Activated naive CD8-positive, alpha-beta T cell treated with anti-CD3 and anti-CD28 coated beads, Interleukin-2, amount 50 U/mL, for 24 hours (primary cell): ENCODE data around the gene AGMAT.

Source experiments
- ATAC-seq: fragments of 150-1000 bp; cut with Tn5 transposase; one replicate; pipeline ENCODE4 v1.10.0; 2021
- DNase-seq: peaks from one replicate; pipeline ENCODE4 v3.0.0; 2021
- H3K27ac Mint-ChIP-seq: one replicate; pipeline ENCODE4 v1.8.0; 2021; ENCODE audit warnings: mild to moderate bottlenecking, mixed read lengths
- H3K27me3 Mint-ChIP-seq: one replicate; pipeline ENCODE4 v1.8.0; 2021; ENCODE audit warnings: mixed read lengths
- H3K36me3 Mint-ChIP-seq: one replicate; pipeline ENCODE4 v1.8.0; 2021; ENCODE audit warnings: low read depth, mixed read lengths
- H3K4me1 Mint-ChIP-seq: one replicate; pipeline ENCODE4 v1.8.0; 2021; ENCODE audit warnings: mixed read lengths
- H3K4me3 Mint-ChIP-seq: one replicate; pipeline ENCODE4 v1.8.0; 2021; ENCODE audit warnings: mild to moderate bottlenecking, moderate library complexity, mixed read lengths
- H3K9me3 Mint-ChIP-seq: one replicate; pipeline ENCODE4 v1.8.0; 2021; ENCODE audit warnings: mixed read lengths

AGMAT gene

GRCh38 chr1:15584489-15585363 lies at the start of gene AGMAT:
TSS of gene AGMAT (minus strand) at chr1:15585051. CDS start at chr1:15584967, 84 bp downstream.
- H3K4me3 Mint-ChIP-seq, result peak within 1 kb of the TSS; percentile 84
- no peaks in the 10 kb centered on the region for H3K27me3 Mint-ChIP-seq
- peaks cover 14% of the 10 kb centered on the region for H3K36me3 Mint-ChIP-seq
- peak within 1 kb of the TSS; percentile 88 for H3K27ac Mint-ChIP-seq
- peak; percentile 73 for DNase-seq
- H3K9me3 Mint-ChIP-seq, result no peaks in the 10 kb centered on the region
- H3K4me1 Mint-ChIP-seq, result peaks cover 27% of the 10 kb centered on the region
- ATAC-seq, result peak; percentile 88

GRCh38 chr1:15633756-15634420 lies 49.0 kb upstream of the AGMAT start:
- no peak overlapping the region for H3K4me3 Mint-ChIP-seq

GRCh38 chr1:15628003-15628402 lies 43.2 kb upstream of the AGMAT start:
- H3K27ac Mint-ChIP-seq, result peak overlapping the region; percentile 66
- H3K9me3 Mint-ChIP-seq, result no peaks in the 10 kb centered on the region
- peaks cover 45% of the 10 kb centered on the region for H3K36me3 Mint-ChIP-seq
- H3K27me3 Mint-ChIP-seq, result no peaks in the 10 kb centered on the region
- DNase-seq (no peak), ATAC-seq (no peak)
- H3K4me3 Mint-ChIP-seq, result no peak overlapping the region
- peaks cover 38% of the 10 kb centered on the region for H3K4me1 Mint-ChIP-seq

More at GRCh38 chr1:15633756-15634420, 49.0 kb upstream of the AGMAT start:
- no peak for DNase-seq
- Mint-ChIP-seq H3K27me3 (no peaks in the 10 kb centered on the region), H3K27ac (peak overlapping the region; percentile 49), H3K4me1 (peaks cover 2% of the 10 kb centered on the region), H3K36me3 (peaks cover 74% of the 10 kb centered on the region), H3K9me3 (no peaks in the 10 kb centered on the region)
- no peak for ATAC-seq

- DNase-seq (peak; percentile 20), ATAC-seq (peak; percentile 99)
- Mint-ChIP-seq H3K27me3 (no peaks in the 10 kb centered on the region), H3K4me3 (no peak overlapping the region), H3K4me1 (peaks cover 44% of the 10 kb centered on the region), H3K36me3 (peaks cover 46% of the 10 kb centered on the region), H3K9me3 (no peaks in the 10 kb centered on the region), H3K27ac (peak overlapping the region; percentile 66)
Observed at GRCh38 chr1:15627343-15627988, 42.6 kb upstream of the AGMAT start.

- ATAC-seq, result no peak
- Mint-ChIP-seq H3K9me3 (no peaks in the 10 kb centered on the region), H3K27ac (peak overlapping the region; percentile 24), H3K4me1 (peaks cover 53% of the 10 kb centered on the region), H3K4me3 (no peak overlapping the region), H3K27me3 (no peaks in the 10 kb centered on the region), H3K36me3 (peaks cover 41% of the 10 kb centered on the region)
- DNase-seq, result no peak
Observed at GRCh38 chr1:15626269-15626950, 41.6 kb upstream of the AGMAT start.

- ATAC-seq (no peak), DNase-seq (no peak)
- H3K4me3 Mint-ChIP-seq, result no peak overlapping the region
- peak overlapping the region; percentile 13 for H3K27ac Mint-ChIP-seq
- H3K4me1 Mint-ChIP-seq, result peaks cover 62% of the 10 kb centered on the region
- no peaks in the 10 kb centered on the region for H3K27me3 Mint-ChIP-seq
- peaks cover 38% of the 10 kb centered on the region for H3K36me3 Mint-ChIP-seq
- no peaks in the 10 kb centered on the region for H3K9me3 Mint-ChIP-seq
Observed at GRCh38 chr1:15625056-15625917, 40.4 kb upstream of the AGMAT start.

GRCh38 chr1:15624133-15624714 lies 39.4 kb upstream of the AGMAT start:
- H3K9me3 Mint-ChIP-seq, result no peaks in the 10 kb centered on the region
- peaks cover 33% of the 10 kb centered on the region for H3K36me3 Mint-ChIP-seq
- DNase-seq (no peak), ATAC-seq (no peak)
- no peak overlapping the region for H3K4me3 Mint-ChIP-seq
- H3K27ac Mint-ChIP-seq, result peak overlapping the region; percentile 17
- H3K4me1 Mint-ChIP-seq, result peaks cover 73% of the 10 kb centered on the region
- H3K27me3 Mint-ChIP-seq, result no peaks in the 10 kb centered on the region

- Mint-ChIP-seq H3K4me1 (peaks cover 80% of the 10 kb centered on the region), H3K27ac (no peak overlapping the region), H3K36me3 (peaks cover 33% of the 10 kb centered on the region)
Observed at GRCh38 chr1:15623435-15623834, 38.6 kb upstream of the AGMAT start.

GRCh38 chr1:15622712-15623373 lies 38.0 kb upstream of the AGMAT start:
- no peak for DNase-seq
- Mint-ChIP-seq H3K4me3 (no peak overlapping the region), H3K4me1 (peaks cover 77% of the 10 kb centered on the region), H3K27me3 (no peaks in the 10 kb centered on the region), H3K36me3 (peaks cover 35% of the 10 kb centered on the region), H3K9me3 (no peaks in the 10 kb centered on the region), H3K27ac (no peak overlapping the region)
- no peak for ATAC-seq

More at GRCh38 chr1:15623435-15623834, 38.6 kb upstream of the AGMAT start:
- no peaks in the 10 kb centered on the region for H3K27me3 Mint-ChIP-seq
- DNase-seq, result no peak
- no peaks in the 10 kb centered on the region for H3K9me3 Mint-ChIP-seq
- H3K4me3 Mint-ChIP-seq, result no peak overlapping the region
- no peak for ATAC-seq

GRCh38 chr1:15621975-15622374 lies 37.1 kb upstream of the AGMAT start:
- ATAC-seq (no peak), DNase-seq (no peak)
- H3K9me3 Mint-ChIP-seq, result no peaks in the 10 kb centered on the region
- H3K27ac Mint-ChIP-seq, result no peak overlapping the region
- H3K4me1 Mint-ChIP-seq, result peaks cover 70% of the 10 kb centered on the region
- no peaks in the 10 kb centered on the region for H3K27me3 Mint-ChIP-seq
- no peak overlapping the region for H3K4me3 Mint-ChIP-seq
- H3K36me3 Mint-ChIP-seq, result peaks cover 29% of the 10 kb centered on the region

- no peak for ATAC-seq
- Mint-ChIP-seq H3K36me3 (peaks cover 24% of the 10 kb centered on the region), H3K27me3 (no peaks in the 10 kb centered on the region), H3K27ac (peak overlapping the region; percentile 46), H3K9me3 (no peaks in the 10 kb centered on the region), H3K4me3 (peak overlapping the region; percentile 34), H3K4me1 (peaks cover 70% of the 10 kb centered on the region)
- no peak for DNase-seq
Observed at GRCh38 chr1:15620902-15621682, 36.2 kb upstream of the AGMAT start.

GRCh38 chr1:15620155-15620545 lies 35.3 kb upstream of the AGMAT start:
- peaks cover 69% of the 10 kb centered on the region for H3K4me1 Mint-ChIP-seq
- peak overlapping the region; percentile 44 for H3K4me3 Mint-ChIP-seq
- H3K9me3 Mint-ChIP-seq, result no peaks in the 10 kb centered on the region
- peaks cover 24% of the 10 kb centered on the region for H3K36me3 Mint-ChIP-seq
- DNase-seq (no peak), ATAC-seq (no peak)
- H3K27ac Mint-ChIP-seq, result no peak overlapping the region
- no peaks in the 10 kb centered on the region for H3K27me3 Mint-ChIP-seq
